ENCODE measurements around the gene DCTN5.
A peak's percentile ranks its signal among the peaks of the same experiment; 100 is the strongest.

The DCTN5 gene

DNA sequence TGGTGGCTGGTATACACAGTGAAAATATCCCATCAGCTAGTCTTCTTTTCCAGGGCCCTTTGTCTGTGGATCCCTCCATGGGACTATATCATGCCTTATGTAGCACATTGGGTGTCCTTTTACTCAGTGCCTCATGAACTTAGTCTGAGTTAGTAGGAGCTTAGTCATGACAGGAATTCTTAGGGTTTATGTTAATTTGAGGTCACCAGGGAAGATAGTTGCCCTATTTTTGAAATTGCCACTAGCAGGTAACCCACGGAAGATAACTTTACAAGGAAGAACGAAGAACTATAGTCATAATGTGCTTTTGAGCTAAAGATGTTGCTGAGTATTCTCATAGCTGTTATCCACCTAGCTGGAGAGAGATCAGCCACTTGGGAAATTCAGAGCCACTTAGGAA lies 22.7 kb downstream of the DCTN5 start:
- DNase-seq (ENCODE audit: low spot score), result no peak

DNA sequence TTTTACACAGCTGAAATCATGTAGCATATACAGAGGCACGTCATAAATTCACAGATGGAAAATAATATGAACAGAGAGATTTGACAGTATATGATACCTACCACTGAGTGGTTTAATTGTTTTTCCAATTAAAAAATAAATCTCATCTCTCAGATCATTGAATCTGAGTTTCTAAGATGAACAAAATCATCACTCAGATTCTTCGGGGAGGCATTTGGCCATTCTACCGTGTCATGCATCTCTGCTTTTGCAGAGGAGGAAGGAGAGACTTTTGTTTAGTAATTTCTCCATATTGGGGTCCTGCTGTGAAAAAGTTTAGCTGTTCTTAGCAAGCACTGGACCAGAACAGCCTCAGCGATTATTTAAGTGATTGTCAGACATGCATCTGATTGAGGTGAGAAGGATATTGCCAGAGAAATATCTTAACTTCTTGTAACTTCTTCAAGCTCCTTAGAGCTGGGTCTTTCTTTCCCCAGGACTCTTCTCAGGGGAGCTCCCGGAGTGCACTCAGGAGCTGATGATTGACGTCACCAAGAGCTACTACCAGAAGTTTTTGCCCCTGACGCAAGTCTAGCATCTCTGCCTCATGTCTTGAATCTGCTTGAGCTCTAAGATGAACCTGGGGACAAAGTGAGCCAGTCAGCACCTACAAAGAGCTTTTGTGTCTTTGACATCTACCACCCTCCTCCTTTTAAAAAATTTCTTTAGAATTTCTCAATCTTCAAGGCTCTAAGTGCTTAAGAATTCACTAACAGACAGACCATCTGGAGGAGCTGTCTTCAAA lies 25.5 kb downstream of the DCTN5 start:
- no peak for DNase-seq (ENCODE audit: low spot score)

DNA sequence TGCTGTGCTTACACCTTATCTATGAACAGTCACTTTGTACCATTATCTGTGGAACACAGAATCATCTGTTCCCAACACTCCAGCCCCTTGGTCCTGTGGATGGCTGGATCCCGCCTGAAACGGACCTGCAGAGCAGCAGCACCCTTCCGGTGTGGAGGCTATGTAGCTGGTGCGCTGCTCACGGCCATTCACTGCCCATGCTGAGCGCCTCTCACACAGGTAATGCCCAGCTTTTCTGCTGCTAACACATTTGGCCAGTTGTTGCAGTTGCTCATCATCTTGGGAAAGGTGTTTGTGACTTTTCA lies 26.0 kb downstream of the DCTN5 start:
- no peak for DNase-seq (ENCODE audit: low spot score)

DNA sequence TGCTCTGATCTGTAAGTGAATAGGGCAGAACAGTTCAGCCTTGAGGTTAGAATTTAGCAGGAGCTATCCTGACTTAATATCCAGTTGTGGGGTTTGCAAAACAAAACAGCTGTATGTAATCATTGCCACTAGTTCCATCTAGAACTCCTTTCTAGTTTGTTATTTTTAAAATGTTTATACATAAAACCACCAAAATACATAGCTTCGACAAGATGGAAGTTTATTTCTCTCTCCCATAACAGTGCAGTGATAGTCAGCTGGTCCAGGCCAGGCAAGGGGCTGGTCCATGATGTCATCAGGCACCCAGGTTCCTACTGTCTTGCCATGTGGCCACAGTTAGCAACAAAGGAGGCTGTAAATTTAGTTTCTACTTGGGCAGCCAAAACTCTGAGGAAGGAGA lies 27.0 kb downstream of the DCTN5 start:
- no peak for DNase-seq (ENCODE audit: low spot score)

DNA sequence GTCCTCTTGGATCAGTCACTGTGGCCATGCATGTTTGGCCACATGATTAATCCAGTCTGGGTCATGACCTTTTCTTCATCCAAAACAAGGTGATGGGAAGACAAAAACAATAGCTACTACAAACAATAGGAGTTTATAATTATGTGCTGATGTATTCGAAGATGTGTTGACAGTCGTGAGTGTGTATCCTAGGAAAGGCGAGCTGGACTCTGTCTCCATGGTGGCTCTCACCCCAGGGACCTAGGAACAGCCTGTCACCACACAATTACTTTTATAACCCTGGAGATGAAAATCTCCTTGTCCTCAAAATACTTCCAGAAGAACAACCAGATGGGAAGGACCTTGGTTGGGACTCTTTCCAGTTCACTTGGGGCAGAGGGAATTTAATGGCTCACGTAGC lies 27.6 kb downstream of the DCTN5 start:
- no peak for DNase-seq (ENCODE audit: low spot score)

DNA sequence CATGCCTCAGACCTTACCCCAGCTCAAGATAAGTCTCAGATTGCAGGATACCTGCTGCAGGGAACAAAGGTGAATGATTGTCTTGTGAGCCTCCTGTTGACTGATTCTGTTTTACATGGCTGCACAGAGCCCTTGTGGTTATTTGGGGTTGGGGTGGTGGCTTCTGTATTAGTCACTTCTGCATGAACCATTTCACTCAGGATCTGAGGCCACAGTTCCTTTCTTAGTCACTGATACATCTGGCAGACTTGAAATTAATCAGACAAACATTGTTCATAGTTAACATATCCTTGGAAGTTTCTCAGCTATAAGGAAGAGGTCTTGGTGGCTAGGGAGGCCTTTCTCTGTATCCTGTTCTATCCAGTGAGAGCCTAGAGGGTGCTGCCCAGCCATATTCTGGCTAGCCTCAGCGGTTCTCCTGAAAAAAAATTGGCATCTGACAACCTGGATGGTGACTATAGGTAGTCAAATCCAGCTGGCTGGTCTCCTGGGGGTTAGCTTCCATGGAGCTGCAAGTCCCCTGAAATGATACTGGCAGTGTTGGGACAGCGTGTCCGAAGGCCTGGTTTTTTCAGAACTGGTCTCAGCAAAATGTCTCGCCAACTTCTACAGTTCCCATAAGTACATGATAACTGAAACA lies 29.0 kb downstream of the DCTN5 start:
- DNase-seq (ENCODE audit: low spot score), result no peak

DNA sequence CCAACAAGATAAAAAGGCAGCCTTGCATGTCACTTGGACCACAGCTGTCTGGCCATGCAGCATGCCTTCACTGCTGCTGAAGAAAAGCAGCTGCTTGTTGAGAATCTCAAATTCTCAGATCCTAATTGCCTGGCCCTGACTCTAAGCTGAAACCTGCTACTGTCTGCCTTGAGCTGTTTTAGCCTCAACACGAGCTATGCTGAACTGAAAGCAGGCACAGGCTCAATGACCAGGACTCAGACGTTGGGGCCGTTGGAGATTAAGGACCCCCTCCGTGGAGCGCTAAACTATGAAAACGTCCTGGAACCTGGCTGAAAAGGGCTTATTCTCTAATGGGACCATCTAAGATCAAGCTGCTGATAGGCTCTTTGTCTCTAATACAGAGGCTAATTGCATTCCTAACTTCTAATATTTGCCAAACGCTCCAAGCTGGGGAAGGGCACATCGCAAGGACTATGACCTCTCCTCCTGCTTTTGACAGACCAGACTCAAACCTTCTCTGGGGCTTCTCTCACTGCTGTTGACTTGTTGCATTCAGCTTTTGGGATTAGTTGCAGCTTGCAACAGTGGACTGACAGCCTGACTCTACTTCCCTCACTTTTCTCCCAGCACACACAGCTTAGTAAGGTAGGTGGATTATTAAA lies 32.8 kb downstream of the DCTN5 start:
- no peak for DNase-seq (ENCODE audit: low spot score)

DNA sequence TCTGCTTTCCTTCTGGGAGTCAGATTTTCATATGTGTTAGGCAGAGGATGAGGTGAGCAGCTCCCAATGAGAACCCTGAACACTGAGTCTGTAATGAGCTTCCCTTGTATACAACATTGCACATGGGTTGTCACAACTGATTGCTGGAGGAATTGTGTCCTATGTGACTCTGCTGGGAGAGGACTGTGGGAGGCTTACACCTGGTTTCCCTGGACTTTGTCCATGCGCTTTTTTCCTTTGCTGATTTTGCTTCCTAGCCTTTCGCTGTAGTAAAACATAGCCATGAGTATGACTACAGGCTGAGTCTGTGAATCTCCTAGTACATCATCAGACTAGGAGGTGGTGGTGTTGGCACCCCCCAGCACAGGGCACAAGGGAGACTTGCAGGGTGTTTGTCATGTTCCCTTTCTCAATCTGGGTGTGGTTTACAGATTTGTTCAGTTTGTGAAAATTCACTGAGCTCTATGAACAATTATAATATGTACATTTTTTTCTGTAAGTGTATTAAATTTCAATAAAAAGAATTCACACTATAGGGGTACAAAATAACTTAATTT lies 35.7 kb downstream of the DCTN5 start:
- DNase-seq (ENCODE audit: low spot score), result no peak

DNA sequence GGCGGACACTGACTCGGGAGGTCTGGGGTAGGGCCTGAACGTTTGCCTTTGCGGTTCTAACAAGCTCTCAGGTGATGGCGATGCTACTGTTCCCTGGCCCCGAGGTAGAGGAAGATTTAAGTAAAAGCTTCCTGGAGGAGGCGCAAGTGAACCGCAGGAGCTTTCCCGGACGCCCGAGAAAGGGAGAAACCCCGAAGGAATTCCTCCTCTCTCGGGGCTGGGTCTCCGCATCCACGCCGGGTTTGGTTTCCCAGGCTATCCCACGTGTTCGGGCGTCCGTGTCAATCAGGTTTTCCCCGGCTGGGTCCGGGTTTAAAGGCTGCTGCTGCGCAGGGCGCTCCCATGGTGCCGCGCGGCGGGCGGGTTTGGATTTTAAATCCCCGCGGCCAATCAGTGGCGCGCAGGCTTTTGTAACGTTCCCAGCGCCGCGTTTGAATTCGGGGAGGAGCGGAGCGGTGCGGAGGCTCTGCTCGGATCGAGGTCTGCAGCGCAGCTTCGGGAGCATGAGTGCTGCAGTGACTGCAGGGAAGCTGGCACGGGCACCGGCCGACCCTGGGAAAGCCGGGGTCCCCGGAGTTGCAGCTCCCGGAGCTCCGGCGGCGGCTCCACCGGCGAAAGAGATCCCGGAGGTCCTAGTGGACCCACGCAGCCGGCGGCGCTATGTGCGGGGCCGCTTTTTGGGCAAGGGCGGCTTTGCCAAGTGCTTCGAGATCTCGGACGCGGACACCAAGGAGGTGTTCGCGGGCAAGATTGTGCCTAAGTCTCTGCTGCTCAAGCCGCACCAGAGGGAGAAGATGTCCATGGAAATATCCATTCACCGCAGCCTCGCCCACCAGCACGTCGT lies 37.4 kb downstream of the DCTN5 start, which contains the start of gene PLK1:
PLK1 (plus strand) TSS at position 460 of the 844 bp plus-strand sequence; CDS start at position 504, 44 bp downstream.
- peak; percentile 89 for DNase-seq (ENCODE audit: low spot score)

DNA sequence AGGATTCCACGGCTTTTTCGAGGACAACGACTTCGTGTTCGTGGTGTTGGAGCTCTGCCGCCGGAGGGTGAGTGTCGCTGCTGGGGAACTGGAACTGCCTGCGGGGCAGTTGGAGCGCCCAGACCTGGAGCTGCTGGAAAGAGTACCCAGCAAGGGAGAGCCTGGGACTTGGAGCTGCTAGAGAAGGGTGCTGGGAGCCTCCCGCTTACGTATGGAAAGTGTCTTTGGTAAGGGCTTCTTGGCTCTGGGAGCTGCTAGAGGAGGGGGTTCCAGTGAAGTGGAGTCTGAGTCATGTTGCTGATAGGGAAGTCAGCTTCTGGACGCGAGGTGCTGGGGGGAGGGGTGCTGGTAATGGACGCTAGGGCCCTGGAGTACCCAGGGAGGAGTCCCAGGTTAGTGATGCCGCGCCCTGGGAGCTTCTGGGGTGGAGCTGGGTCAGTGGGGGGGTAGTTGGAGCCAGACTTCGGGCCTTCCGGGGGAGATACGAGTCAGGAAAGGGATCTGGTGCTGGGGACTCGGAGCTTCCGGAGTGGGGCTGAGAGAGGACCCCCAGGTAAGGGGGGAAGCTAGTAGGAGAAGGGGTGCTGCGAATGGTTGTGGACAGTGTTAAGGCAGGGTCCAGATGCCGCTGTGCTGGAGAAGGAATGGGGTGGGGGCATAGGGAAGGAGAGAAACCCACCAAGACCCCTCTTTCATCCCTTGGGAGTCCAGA lies 38.2 kb downstream of the DCTN5 start:
- DNase-seq (ENCODE audit: low spot score), result peak; percentile 25

DNA sequence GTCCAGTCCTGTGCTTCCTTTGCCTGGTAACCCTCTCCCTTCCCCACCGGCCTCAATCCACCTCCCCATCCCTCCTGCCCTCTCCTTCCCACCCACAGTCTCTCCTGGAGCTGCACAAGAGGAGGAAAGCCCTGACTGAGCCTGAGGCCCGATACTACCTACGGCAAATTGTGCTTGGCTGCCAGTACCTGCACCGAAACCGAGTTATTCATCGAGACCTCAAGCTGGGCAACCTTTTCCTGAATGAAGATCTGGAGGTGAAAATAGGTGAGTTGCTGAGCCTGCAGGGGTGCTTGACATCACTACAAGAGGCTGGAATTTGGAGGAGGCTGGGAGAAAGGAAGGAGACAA lies 38.7 kb downstream of the DCTN5 start:
- DNase-seq (ENCODE audit: low spot score), result no peak

DNA sequence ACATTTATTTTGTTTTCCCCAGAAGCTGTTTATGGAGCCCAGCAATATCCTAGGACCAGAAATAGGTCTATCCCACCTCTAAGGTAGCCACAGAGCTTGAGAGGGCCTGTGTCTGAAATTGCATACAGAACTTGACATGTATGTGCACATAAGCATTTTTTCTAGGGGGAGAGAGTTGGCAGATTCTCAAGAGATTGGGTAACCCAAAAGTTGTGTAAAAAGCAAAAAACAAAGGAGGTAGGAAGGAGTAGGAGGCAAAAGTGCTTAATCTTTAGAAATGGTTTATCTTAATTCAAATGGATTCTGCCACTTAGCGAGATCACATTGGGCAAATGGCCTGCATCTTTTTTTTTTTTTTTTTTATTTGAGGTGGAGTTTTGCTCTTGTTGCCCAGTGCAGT lies 40.9 kb downstream of the DCTN5 start:
- DNase-seq (ENCODE audit: low spot score), result no peak

DNA sequence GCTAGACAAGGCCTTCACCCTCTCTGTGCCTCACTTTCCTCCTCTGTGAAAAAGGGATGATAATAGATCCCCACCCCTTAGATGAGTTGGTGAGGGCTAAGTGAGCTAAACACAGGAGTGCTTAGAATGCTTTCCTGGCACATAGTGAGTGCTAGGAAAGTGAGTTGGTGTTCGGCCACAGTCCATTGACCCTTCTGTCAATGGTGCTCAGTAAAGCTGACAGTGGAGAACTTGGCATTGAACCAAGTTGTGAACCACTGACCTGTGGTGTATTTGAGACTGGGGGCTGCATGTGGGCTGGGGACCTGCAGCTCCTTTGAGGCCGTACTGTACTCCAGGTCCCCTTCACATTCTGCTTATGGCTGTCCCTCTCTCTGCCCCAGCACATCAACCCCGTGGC lies 42.2 kb downstream of the DCTN5 start:
- no peak for DNase-seq (ENCODE audit: low spot score)

DNA sequence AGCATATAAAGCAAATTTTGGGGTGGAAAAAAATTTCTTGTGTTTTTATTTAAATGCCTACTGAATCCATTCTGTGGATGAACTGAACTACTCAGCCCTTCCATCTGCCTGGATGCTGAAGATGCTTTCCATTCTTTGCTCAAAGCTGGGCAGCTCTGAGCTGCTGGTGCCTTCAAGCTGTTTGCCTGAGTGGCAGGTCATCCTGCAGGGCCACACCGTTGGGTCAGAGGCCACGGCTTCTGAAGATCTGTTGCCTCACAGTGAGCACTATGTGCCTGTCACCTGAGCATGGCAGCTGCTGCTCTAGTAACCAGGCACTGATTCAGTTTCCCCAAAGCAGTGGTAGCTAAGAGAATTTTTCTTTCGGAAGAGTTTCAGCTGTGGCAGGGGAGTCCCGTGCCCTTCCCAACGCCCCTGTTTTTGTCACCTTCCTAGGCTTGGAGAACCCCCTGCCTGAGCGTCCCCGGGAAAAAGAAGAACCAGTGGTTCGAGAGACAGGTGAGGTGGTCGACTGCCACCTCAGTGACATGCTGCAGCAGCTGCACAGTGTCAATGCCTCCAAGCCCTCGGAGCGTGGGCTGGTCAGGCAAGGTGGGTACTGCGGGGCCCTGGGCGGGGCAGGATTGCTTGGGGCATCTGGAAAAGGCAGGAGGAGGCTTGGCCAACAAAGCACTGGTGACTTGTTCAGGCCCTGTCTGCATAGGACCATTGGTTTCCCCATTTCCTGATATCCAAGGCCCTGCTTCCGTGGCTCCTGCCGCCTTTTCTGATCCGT lies 46.0 kb downstream of the DCTN5 start:
- DNase-seq (ENCODE audit: low spot score), result no peak

DNA sequence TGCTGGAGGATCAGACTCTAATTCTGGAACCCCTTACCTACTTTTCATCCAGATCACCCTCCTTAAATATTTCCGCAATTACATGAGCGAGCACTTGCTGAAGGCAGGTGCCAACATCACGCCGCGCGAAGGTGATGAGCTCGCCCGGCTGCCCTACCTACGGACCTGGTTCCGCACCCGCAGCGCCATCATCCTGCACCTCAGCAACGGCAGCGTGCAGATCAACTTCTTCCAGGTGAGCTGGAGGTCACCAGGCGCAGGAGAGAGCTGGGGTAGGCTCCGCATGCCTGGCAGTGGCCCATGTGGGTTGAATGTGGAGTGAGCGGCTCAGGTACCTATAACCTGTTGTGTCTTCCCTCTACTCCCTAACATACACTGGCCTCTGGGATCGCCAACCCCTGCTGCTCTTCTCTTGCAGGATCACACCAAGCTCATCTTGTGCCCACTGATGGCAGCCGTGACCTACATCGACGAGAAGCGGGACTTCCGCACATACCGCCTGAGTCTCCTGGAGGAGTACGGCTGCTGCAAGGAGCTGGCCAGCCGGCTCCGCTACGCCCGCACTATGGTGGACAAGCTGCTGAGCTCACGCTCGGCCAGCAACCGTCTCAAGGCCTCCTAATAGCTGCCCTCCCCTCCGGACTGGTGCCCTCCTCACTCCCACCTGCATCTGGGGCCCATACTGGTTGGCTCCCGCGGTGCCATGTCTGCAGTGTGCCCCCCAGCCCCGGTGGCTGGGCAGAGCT lies 48.3 kb downstream of the DCTN5 start:
- no peak for DNase-seq (ENCODE audit: low spot score)

DNA sequence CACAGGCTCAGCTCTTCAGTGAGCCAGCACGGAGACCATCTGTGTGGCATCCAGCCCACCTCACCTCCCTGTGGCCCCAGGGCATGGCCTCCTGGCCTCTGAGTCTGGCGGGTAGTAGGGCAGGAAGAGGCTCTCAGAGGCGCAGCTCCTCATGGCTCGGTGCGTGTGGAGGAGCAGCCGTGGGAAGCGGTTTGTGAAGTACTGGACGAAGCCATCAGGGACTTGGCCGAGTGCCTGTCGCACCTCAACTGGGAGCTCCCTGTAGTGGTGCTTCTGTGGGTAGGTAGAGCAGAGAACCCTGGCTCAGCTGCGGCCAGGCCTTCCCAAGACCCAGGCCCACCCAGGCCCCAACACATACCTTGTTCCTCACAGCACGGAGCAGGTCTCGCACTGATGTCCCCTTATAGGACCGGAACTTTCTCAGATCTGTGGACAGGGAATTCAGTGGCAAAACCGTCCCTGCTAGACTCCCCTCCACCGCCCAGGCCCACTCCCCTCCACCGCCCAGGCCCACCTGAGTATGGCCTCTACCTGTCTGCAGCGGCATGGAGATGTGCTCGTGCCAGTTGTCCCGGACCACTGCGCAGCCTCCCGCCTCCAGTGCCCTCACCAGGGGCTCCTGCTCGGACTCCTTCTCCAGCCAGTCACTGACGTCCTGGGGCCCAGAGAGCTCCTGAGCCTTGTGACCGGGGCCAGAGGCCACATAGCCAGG lies 49.7 kb downstream of the DCTN5 start:
- DNase-seq (ENCODE audit: low spot score), result no peak

DNA sequence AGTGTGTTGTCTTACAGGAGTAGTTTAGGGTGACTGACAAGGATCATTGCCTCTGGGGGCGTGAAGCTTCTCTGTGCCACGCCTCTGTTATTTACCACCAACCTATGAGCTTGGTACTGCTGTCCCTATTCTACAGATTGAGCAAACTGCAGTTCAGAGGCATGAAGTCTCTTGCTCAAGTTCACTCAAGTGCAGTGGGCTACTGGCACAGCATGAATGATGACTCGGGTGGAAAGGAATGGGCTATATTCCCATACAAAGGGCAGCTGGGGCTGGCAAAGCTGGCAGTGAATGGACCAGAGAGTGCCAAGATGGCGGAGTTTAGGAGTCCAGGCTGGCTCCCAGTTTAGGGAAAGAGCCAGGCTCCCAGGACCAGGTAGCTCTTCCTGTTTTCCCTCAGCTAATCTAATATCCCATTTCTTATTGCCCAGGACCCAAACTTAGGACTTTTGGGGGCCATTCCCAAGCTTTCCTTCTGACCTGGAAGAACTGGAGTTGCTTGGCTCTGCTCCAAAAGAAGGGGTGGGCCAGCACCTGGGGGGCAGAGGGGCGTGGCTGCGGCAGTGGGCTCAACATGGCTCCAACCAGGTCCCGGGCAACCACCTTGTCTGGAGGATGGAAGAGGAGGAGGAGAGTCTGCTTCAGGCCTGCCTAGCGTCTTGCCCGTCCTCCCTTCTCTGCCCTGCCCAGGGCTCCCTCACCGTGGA lies 50.4 kb downstream of the DCTN5 start:
- no peak for DNase-seq (ENCODE audit: low spot score)

DNA sequence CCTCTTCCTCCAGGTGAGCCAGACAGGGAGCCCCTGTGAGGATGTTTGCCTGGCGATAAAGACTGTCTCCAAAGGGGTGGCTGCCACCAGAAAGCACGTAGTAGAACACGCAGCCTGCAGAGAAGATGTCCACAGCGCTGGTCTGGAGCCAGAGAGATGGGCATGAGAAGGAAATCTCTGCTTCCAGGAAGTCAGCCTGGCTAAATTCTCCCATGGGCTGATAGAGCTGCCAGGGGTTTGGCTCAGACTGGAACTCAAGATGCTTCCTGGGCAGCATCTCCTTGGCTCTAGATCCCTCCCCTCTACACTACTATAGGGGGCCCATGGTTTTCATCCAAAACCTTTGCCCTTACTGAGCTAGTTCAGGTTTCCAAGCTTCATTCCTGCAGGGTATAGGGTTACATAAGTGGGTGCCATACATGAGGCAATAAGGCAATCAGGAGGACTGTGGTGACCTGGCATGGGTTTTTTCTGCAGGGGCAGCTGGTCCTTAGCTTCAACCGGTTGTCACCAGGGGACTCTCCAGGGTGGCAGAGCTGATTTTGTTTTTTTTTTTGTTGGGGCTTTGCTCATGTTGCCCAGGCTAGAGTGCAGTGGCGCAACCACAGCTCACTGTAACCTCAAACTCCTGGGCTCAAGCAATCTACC lies 51.0 kb downstream of the DCTN5 start:
- DNase-seq (ENCODE audit: low spot score), result no peak
